ENCODE data around the gene DLG1.

GRCh38 chr3:197085137-197085536 is 213.3 kb downstream of the DLG1 start:
- no peak for TF ChIP-seq CTCF (IDR thresholded peaks at IDR 0.05)
- TF ChIP-seq REST (IDR thresholded peaks at IDR 0.05; ENCODE audit: insufficient read depth in 1 of 2, low read depth in 2 of 2, low read length in 1 of 2) = no peak
- no peak for TF ChIP-seq TCF7L2 (IDR thresholded peaks at IDR 0.05; ENCODE audit: low read depth, low read length)
- TF ChIP-seq POLR2AphosphoS5 (IDR thresholded peaks at IDR 0.05; ENCODE audit: low read depth, low read length) = no peak
- no peak for TF ChIP-seq SIN3A (IDR thresholded peaks at IDR 0.05; ENCODE audit: borderline replicate concordance, insufficient read depth, low read depth, low read length)
